HK-2 (cell line): ENCODE results near the gene ADCY1.

Source experiments
- DNase-seq: peaks from one replicate; pipeline ENCODE4 v3.0.0-alpha.2; 2018; ENCODE audit not compliant: unreplicated experiment

Gene ADCY1

DNA sequence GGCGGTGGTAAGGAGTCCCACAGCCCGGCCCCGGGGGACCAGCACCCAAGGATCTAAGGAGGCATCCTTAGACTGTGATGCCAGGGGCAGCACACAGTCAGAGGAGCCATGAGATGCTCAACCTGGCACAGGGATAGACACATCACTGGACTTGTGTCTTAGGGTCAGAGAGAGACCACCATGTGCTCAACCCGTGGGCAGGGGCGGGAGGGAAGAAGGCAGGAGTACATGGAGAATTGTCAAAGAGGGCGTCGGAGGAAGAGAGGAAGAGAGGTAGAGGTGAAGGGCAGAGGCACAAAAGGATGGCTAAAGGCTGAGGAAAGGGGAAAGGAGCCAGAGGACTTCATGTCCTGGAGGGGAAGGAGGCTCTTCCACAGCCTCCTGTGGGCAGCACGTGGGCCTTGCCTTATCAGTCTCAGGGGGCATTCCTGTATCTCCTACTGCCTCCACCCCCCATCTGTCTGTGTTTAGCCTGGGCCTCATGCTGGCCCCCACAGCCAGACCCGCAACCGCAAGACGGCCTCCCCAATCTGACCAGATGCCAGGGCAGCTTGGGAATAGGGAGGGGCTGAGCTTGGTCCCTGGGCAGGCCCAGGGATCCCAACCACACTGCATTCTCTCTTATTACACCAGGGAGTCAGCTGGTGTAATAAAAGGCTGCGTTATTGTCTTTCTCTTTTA, 2.2 kb downstream of the ADCY1 start:
- DNase-seq: no peak

DNA sequence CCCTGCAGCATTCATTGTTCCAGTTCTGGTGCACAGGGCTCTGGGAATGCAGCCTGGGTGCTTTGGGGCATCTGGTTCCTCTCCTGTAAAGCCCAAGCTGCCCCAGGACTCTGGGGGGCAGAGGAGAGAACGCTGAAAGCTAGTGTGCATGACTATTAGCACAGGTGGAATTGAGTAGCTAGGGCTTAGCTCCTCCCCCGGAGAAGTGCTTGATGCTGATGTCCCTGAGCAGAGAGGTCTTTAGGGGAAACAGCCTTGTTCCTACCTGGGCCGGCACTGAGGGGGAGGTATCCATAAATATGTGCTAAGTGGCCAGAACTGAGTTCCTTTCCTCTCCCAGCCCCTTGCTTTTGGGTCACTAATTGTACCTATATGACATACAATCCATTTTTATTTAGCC, 3.9 kb downstream of the ADCY1 start:
- DNase-seq: no peak

DNA sequence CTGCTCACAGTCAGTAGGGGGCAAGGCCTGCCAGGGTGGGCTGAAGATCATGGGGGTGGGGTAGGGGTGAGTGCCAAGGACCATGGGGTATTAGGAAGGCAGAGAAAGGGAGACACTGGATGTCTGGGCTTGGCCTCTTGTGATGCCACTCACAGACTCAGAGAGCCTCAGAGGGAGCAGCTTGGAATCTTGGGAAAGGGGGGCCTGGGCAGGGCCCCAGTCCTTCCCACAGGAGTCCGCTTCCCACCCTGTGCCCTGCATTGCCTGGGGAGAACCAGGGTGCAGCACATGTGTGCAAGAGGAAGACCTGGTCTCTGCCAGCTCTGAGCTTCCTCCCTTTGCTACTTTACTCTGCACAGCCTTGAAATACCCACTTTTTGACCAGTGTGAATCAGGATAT, 4.3 kb downstream of the ADCY1 start:
- no peak for DNase-seq

DNA sequence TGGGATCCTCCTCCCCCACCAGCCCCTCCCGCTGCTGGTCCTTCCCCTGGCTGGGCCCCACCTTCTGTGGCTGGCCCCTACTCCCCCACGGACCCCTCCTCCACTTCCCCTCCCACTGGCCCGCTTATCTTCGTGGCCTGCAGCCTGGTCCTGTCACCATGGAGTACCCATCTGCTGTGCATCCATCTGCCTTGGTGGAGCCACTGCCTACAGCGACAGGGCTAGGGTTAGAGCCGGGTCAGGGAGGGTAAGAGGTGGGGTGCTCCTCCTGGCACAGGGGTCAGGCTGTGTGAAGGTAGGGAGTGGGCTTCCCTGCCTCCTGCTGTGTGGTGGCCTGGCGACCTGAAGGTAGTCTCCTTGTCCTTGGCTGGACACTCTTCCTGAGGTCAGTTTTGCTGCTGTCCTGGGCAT, 5.2 kb downstream of the ADCY1 start:
- no peak for DNase-seq

DNA sequence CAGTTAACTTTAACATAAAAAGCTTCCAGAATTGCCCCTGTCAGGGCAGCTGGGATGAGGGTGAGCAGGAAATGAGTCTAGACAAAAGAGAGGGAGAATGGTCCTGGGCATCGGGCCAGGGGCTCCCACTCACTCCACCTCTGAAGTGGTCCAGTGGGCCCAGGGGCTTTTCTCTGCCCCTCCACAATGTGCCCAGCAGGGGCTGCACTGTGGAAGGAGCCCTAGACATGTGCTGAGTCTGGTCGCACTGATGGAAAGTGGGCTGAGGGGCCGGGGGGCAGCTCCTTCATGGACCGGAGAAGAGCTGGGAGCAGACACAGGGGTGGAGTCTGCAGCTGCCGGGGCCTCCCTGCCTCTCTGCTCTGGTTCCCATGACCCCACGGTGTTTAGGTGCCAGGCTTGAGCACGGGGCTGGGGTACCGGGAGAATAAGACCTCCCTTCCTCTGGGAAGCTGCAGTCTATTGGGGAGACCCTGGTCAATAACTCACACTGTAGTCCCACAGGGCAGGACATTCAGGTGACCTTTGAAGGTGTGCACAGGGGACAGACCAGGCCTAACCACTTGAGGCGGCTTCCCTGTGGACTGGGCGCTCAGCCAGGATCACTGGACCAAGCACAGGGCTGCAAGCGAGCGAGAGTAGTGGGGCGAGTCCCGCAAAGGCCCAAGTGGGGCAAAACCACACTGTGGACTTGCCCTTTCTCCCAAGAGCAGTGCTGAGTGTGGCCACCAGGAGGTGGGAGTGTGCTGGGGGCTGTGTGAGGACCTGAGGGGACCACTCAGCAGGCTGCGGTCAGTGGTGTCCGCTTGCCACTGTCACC, 6.1 kb downstream of the ADCY1 start:
- DNase-seq: peak; percentile 11

DNA sequence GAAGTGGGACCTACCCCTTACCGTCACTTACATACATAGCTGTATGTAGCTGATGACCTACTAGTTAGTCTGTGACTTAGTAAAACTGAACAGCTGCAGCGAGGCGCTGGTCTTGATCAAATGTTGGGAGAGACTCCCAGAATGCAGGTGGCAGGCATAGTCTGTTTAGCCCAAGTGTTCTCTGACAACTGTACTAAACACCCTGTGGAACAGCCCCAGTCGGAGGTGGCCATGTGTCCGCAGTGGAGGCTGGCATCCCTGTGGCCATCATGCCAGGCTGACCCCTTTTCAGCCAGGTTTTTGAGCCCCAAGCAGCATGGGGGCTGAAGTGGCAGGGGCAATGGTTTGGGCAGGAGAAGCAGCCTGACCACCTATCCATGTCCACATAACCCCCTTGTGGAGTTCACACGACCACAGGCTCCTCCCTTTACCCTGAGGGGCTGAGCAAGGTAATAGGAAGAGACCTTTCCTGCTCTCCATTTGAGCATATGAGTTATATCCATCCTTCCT, 7.2 kb downstream of the ADCY1 start:
- DNase-seq: no peak

DNA sequence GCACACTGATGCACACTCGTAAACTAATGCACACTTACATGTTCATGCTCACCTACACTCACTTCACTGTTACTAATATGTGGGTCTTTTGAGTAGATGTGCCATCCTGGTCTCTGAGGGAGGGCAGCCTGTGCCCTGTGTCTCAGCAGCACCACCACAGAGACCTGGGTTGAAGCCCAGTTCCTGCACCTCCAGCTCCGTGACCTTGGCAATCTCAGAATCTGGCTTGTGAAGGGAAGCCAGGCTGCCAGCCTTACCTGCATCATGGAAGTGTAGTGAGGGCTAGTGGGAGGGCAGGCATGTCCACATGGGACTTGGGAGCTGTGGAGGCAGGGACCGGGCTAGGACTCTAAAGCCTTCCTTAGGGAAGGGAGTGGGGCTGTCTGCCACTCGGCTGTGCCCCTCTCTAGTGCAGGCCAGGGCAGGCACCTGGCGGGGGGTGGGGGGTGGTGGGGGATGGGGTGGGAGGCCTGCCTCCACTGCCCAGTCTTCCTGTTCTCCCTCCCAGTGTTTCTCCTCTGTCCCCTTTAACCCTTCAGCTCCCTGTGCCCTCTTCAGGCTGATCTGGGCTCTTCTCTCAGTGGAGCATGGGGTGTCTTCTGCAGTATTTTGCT, 8.1 kb downstream of the ADCY1 start:
- no peak for DNase-seq

DNA sequence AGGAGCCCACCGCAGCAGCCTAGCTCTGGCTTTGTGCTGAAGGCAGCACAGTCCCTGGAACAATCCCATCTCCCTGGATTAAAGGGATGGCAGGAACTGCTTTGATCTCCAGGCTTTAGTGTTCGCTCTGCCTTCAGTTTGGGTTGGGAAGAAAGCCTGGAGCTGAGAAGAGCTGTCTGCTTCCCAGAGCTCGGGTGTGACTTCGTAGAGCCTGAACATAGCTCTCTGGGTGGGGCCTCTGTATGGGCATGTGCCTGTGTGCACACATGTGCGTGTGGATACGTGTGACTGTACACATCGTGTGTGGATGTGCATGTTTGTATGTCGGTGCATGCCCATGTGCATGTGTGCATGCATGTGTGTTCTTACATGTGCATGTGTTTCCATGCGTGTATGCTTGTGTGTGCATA, 8.7 kb downstream of the ADCY1 start:
- no peak for DNase-seq

DNA sequence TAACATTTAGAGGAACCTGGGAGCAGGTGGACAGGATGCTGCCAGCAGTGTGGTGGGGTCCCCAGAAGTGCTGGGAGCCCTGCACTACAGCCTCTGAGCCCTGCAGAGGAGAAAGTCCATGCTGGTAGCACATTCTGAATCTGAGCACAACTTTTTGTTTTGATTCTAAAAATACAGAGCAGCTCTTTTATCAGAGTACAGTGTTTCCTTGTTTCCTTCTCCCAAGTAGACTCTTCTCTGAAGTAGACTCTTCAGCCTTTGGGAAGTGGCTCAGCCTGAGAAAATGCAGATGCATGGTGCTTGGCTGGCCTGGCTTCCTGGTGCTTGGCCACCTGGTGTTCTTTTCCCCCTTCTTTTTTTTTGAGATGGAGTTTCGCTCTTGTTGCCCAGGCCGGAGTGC, 9.1 kb downstream of the ADCY1 start:
- no peak for DNase-seq

DNA sequence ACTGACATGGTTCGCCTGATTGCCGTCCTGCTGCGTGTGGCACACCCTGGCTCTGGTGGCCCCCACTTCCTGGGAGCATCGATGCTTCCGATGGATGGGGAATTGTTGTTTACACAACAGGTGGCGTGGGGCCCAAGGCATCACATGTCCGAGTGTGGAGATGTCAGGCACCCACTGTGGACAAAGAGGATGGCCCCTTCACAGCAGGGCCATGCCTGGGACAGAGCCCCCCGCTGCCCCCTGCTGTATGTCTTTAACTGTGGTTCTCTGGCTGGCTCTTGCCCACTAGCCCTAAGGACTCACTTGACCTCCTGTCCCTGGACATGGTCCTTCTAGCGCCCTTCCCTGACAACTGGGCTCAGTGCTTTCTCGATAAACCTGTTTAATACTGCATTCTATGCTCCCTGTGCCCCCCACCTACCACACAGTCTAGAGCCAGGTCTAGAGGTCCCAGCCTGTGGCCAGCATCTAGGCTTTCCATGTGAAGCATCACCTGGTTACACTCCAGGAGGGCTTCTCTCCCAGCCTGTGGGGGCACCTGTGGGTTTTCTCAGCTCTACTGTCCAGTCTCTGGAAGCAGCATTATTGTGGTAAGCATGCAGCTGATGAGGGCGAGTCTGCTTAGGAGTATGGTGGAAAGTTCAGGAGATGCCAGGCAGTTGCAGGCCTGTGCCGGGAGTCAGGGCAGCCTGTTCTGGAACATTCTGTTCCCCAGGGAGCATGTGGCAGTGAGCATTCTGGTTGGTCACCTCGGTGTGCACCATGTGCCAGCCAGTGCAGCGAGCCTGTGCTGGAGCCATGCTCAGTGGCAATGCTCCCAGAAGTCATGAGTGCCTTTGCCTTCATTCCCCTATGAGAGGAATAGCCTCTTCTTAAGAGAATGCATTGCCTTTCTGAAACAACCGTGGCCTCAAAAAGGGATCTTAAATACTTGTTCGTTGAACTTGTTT, 10.4 kb downstream of the ADCY1 start:
- no peak for DNase-seq

DNA sequence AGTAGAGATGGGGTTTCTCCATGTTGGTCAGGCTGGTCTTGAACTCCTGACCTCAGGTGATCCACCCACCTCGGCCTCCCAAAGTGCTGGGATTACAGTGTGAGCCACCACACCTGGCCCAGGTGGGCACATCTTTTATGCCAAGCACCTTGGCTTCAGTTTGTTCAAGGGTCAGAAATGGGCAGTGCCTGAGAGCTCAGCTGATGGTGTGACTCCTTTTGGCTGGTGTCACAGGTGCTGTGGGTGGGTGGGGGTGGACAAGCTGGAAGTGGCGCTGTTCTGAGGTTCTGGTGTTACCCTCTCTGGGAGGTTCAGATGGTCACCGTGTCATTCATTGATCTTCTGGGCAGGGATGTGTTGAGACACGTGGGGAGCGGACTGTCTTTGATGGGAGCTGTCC, 11.5 kb downstream of the ADCY1 start:
- no peak for DNase-seq

DNA sequence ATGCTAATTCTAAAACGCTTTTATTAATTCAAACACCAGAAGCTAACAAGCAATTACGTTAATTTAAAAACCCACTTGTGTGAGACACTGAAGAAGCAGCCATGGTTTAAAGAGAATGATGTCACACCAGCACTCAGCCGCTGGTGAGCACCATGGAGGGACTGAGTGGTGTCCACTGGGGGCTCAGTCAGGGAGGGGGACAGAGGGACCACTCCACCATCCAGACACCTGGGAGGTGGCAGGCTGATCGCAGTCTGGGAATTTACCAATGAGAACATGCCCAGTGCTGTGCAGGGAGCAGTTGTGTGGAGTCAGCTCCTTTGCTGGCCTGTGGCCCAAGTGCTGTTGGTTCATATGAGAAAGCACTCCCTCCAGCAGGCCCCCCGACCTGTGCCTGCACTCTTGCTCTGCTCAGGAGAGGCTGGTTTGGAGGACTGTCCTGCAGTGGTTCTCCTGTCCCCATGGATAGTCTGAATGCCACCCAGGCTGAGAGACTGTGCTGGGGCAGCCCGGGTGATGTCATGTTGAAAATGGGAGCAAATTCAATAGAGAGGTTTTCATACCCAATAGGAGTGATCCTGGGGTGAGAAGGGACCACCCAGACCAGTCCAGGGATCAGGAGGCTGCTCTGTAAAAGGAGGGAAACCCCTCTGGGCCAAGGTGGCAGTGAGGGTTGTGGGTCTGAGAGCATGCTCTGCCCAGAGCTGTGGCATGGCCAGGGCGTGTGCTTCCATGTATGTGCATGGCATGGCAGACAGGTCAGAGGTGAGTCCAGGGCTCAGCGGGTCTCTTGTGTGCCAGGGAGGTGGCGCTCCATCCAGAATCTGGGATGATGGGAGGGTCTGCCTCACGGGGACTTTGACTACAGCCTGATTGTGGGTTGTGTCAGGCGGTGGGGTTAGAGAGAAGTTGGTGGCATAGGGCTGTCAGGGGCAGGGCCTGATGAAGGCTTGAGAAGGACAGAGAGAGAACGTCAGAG, 12.7 kb downstream of the ADCY1 start:
- DNase-seq: no peak

DNA sequence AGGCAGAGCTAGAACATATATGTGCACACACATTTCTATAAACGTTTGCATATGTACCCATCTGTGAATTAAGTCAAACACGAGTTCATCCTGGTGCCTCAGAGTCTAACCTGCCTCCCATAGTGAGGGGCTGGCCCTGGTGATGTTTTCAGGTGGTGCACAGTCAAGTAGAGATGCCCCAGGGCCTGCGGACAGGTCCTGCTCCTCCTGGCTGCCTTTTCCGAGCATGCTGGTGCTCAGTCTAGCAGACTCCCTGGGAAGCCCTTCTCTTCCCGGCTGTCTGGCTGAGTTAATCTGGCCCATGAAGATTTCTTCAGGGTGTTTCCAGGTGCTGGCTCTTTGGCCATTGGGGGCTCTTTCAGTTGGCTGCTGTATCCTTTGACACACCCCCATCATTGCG, 14.3 kb downstream of the ADCY1 start:
- DNase-seq: no peak

DNA sequence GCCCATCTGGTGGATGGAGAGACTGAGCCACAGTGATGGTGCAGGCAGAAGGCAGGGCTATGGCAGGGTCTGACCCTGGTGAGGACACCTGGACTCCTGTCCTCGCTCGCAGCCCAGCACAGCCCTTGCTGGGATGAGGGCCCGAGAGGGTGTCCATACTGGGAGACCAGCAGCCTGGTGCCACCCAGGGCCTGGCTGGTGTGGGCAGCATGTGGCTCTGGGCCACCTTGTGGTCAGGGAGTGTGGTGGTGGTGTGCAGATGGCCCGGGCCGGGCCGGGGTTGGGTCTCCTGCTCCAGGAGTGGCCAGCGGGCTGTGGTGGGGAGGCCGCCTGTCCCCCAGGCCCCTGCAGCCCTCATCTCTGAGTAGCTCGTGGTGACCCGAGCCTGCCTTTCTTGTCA, 14.9 kb downstream of the ADCY1 start:
- DNase-seq: no peak

DNA sequence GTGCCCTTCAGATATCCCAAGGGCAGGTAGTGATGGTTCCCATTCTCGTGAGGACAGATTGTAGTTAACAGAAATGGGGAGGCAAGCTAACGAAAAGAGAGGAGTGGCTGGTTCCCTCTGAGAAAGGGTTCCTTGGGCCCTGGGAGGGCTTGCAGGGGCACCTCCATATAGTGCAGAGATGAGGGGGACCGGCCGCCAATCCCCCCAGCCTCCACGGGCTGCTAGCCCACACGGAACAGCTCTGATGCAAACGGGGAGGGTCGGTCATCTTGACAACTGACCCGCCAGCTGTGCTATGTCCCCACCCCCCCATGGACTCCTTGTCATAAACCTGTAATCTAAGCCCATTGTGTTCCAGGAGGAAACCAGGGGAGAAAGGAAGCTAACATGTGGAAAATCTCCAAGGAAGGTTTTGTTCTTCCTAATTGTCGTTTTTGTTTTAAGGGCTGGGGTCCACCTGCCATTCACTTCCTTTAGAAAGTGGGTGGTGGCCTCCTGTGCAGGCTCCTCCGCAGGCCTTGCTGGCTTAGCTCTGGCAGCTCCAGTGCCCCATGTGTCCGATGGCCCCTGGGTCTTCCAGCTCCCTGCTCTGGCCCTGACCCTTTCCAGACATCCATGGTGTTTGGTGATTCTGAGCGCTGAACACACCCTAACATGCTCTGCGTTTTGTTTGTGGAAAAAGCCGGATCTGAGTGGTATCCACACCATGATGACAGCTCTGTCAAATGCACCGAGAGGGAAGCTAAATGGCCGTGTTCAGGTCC, 15.9 kb downstream of the ADCY1 start:
- DNase-seq: no peak

DNA sequence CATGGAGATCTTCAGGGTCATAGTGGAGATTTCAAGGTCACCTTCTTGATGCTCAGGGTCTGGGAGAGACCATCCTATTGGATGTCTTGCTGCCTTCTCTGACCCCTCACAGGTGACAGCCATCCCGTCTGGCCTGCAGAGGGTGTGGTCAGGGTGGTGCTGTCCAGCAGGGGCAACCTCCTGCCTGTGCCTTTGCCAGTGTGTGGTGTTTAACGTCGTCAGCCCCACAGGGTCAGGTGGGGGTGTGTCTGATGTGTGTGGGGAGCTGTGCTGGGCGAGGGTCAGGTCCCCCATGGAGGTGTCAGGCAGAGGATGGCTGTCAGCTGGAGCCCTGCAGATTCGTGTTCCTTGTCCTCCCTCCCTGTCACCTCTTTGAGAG, 16.5 kb downstream of the ADCY1 start:
- no peak for DNase-seq

DNA sequence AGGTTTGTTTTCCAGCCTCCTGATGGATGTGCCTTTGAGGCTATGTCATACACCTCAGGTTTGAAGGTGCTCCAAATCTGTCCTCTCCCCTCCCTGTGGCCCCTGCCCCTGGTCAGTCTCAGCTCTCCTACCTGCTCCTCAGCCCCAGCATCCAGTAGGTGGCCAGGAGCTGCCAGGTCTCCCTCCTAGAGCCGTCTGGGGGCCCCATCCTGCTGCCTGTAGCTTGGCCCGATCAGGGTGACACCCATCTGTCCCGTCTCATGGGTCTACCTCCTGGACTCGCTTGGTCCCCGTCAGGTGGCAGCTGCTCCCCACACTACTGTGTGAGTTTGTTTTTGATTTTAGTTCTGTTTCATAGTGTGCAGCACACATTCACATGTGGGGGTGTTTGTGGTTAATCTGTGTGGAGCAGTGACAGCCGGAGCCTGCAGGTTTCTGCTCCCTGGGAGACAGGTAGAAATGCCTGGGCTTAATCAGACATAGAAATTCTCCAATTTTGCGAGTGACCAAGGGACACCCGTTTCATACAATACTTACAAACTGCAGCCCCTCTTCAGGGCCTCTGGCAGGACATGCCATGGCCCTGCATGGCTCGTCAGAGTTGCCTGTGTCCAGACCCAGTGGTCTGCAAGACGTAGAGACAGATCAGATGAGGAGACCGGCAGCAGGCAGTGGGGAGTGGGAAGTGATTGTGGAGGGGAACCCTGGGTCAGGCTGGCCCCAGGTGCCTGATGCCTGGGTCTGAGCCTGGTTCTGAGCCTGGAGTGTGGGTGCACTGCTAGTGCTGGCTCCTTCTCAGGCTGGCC, 17.1 kb downstream of the ADCY1 start:
- DNase-seq: no peak

DNA sequence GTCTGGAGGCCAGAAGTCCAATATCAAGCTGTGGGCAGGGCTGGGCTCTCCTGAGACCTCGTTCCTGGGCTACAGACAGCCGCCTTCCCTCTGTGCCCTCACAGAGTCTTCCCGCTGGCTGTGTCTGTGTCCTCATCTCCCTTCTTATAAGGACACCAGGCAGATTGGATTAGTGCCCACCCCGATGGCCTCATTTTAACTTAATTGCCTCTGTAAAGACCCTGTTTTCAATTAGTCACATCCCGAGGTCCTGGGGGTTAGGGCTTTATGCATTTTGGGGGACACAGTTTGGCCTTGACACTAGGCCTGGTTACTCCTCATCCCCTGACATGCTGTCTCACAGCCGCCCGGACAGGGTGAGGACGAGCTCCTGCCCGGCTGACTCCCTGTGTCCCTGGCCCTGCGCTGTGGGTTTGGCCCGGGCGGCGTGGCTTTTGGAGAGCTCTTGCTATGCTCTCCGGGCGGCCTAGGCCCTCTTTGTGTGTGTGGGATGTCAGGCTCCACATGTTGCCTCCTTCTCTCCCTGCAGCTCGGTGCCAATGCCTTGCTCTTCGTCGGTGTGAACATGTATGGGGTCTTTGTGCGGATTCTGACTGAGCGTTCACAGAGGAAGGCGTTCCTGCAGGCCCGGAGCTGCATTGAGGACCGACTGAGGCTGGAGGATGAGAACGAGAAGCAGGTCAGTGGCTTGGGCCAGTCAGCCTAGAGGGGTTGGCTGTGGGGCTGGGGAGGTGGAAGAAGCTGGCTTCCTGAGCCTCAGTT, 18.2 kb downstream of the ADCY1 start:
- DNase-seq: no peak
